Endometrial microvascular endothelial cells (primary cell): ENCODE data around the gene SPATC1L. TPM values are rescaled to one million over a fixed set of nuclear protein-coding genes. Genes with fewer than 3 reads are reported as not detected.
"Not testable (repeated sequence)": the region's sequence is repeated elsewhere in the genome, so short reads cannot be mapped to it uniquely, and the experiment has no call there.

Experiments used
- in situ Hi-C: cut with HindIII; loops from 2 replicates; pipeline ENCODE4 v1.10.0; 2017; ENCODE audit warnings: low sequenced_read_pairs, low pct_unique_long_range_greater_than_20kb; ENCODE audit errors: inconsistent ontology term
- total RNA-seq: library from RNA; depleted of rRNA; stranded (reverse); fragments of >200 nt; gene quantifications from one replicate; pipeline ENCODE4 v1.2.3, GENCODE V29; 2015; ENCODE audit errors: inconsistent ontology term

The SPATC1L gene
- total RNA-seq, 1 donor from 2014 or later = 24.8 TPM

DNA sequence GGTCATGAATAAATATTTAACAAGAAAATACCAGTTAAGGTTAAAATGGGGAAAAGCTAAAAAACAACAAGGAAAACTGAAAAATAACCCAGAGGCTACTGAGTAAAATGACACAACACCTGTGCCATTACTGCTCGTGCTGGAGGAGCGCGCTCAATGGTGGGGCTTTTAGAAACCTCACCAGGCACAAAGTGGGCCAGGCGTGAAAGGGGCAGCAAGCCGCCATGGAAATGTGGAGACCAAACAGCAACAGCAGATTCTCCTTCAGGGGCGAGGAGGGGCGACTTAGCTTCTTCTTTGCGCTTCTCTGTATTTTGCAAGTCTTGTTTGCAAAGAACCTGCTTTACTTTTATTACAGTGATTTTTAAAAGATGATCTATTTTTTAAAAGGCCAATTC, 18.9 kb upstream of the SPATC1L start:
- in situ Hi-C loops = no loop called here

DNA sequence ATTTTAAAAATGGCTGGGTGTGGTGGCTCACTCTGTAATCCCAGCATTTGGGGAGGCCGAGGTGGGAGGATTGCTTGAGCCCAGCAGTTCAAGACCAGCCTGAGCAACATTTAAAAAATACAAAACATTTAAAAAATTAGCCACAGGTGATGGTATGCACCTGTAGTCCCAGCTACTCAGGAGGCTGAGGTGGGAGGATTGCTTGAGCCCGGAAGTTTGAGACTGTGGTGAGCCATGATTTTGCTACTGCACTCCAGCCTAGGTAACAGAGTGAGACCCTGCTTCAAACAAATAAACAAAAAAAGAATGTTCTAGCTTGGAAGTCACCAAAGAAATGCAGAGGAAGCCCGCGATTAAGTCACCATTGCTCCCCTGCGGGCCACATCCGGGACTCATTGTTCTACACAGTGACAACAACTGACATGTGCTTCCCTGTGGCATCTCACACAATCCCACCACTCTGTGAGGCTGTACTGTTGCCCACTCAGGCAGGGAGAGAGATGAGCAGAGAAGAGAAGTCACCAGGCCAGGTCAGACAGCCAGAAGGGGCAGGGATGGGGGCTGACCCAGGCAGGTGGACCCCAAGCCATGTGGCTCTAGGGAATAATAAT, 18.4 kb upstream of the SPATC1L start:
- in situ Hi-C loops = no loop called here

DNA sequence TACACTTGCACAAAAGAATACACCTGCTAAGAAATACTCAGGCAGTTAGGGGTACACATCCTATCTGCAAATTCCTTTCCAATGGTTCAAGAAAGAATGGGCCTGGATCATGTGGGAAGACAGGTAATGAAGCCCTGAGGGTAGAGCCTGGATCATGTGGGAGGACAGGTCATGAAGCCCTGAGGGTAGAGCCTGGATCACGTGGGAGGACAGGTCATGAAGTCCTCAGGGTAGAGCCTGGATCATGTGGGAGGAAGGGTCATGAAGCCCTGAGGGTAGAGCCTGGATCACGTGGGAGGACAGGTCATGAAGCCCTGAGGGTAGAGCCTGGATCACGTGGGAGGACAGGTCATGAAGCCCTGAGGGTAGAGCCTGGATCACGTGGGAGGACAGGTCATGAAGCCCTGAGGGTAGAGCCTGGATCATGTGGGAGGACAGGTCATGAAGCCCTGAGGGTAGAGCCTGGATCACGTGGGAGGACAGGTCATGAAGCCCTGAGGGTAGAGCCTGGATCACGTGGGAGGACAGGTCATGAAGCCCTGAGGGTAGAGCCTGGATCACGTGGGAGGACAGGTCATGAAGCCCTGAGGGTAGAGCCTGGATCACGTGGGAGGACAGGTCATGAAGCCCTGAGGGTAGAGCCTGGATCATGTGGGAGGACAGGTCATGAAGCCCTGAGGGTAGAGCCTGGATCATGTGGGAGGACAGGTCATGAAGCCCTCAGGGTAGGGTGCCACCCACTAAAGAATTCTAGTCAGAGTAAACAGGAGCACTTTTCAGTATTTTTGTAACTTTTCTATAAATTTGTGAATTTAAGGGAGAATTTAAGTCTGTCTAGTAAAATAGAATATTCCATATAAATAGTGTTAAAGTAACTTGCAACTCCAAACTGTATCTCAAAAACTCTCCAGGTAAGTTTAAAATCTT, 16.9 kb upstream of the SPATC1L start:
- in situ Hi-C loops = not testable (repeated sequence)

DNA sequence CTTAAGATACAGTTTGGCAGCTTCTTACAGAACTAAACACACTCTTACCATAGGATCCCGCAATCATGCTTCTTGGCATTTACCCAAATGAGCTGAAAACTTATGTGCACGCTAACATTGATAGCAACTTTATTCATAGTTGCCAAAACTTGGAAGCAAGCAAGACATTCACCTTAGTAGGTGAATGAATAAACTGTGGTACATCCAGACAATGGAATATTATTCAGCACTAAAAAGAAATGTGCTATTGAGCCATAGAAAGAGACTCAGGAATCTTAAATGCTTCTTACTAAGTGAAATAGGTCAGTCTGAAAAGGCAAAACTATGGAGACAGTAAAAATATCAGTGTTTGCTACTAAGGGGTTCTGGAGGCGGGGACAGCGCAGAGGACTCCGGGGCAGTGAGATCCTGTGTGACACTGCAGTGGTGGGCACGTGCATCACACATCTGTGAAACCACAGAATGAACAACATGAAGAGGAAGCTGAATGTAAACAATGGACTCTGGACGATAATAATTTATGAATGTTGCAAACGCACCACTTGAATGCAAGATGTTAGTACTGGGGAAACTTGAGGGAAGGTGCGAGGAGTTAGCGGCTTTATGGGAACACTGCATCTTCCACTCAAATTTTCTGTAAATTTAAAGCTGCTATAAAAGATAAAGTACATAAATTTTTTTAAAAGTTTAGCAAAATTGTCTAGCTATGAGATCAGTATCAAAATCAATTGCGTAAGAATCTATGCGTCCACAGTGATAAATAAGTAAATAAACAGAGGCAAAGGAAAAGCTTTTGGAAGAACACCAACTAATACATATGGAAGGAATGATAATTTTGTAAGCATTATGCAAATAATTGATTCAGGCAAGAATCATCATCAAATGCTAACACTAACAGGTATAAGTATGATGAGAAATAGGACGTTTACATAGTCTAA, 15.4 kb upstream of the SPATC1L start:
- in situ Hi-C loops = no loop called here

DNA sequence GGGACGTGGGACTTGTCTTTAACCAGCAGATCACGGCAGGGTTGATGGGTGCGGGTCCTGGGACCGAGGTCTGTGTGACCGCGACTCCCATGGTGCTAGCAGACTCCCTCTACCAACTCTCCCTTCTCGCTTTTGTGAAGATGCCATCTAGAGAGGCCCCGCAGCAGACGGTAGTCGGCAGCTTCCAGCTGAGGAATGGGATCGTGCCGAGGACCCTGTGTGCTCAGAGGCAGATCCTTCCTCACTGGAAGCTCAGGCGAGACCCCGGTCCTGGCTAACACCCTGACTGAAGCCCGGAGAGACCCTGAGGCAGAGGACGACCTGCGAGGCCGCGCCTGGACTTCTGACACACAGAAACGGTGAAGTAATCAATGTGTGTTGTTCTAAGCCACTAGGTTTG, 12.5 kb upstream of the SPATC1L start:
- in situ Hi-C loops = no loop called here

DNA sequence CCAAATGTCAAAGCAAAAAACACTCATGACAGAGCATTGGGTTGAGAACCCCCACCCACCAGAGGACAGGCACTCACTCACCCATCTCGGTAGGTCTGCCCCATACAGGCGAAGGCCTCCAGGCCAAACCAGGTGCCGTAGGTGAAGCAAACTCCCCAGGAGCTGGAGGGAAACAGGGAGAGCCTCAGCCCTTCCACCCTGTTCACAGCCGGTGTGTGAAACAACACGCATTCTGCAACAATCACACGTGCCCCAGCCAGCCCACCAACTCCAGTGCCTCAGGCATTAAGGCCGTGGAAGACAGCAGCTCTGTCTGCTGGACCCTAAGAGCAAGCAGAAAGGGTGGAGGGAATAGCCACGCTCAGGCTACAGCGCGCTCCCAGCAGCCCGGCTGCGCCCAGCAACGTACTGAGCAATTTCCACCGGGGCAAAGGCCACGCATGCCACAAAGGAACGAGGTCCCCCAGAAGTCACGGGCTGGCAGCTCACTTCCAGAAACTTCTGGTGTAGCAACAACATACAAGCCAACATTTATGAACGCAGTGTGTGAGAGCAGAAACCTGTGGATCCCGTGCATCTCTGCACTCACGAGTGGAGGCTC, 11.4 kb upstream of the SPATC1L start:
- in situ Hi-C loops = no loop called here

DNA sequence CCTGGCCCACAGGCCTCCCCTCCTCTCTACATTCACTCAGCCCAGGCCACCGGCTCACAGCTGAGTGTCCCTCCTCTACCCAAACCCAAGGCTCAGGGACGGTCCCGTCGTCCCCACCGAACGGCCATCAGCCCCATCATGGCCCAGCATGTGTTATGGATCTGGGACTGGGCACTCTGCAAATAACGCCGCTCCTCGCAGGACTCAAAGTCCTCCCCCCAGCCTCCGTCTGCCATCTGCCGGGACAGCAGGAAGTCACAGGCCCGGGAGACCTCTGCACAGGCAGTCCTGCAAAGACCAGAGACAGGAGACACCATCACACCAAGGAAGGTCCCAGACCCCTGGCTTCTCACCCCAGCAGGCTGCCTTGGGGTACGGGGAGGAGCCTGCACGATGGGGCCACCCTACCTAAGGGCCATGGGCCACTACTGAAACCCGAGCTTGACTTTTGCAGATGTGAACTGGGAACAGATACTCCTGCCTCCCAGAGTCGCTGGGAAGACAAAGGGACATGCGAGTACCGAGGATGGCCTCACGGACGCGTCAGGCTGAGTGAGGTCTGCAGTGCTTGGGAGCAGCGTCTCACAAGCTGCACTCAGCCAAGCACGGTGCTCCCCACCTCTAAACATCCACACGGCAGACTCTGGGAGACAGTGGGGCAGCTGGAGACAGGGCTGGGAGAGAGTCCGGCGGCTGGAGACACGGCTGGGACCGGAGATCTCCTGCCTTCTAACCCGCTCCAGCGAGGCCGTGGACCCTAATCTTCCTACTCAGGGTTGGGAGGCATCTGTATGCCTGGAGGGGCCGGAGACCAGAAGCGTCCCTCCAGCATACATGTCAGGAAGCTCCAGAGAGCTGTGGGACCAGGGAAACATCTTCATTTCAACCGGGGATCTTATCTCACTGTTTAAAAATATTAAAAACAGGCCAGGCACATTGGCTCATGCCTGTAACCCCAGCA, 10.4 kb upstream of the SPATC1L start:
- in situ Hi-C loops = no loop called here

DNA sequence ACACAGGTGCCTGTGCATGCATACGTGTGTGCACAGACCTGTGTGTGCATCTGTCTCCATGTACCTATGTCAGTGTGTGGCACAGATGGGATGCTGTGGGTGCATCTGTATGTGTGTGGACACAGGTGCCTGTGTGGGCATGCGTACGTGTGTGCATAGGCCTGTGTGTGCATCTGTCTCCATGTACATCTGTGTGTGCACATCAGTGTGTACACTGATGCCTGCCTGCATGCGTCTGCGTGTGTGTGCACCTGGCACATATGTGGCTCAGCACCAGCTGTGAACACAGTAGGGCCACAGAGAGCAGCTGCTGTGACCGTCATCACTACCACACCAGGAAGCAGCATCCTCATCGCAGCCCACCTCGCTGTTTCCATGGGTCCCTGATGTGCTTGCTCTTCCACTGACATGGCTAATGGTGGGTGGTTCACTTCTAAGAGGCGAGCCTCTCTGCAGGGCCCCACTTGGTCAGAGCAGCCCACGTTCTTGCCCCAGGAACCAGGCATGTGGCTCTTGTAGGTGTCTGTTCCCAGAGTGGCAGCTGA, 9.6 kb upstream of the SPATC1L start:
- in situ Hi-C loops = no loop called here

DNA sequence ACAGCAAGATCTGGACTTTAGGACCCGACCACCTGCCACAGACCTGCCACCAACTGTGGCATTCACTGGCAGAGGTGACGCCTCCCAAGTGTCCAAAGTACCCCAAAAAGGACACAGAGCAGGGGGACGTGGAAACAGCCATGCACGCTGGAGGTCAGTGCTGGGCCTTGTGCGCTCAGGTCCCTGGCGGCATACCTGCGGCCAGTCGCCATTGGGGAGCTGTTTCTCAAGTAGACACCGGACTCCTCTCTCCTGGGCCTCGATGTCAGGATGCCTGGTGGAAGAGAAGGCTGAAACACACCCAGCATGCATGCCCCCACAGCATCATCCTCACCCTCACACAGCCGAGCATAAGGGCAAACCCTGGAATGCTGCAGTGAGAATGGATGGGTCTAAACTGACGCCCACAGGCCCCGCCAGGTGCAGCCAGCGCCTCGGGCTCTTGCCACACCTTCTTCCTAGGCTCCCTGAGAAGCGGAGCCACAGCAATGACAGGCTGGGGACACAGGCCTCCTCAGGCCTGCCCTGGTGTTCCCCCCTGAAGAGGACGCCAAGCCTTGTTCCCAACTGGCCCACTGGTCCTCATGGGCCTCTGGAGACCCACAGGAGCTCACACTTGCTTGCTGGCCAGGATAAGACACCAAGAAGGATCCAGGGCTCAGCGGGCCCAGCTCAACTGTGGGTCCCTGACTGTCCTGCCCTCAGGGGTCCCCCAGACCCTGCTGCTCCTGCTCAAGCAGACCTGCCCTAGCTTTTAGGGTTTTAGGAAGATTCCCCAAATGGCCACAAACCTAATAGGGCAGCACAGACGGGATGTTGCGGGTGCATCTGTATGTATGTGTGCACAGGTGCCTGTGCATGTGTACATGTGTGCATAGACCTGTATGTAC, 7.7 kb upstream of the SPATC1L start:
- in situ Hi-C loops = no loop called here

DNA sequence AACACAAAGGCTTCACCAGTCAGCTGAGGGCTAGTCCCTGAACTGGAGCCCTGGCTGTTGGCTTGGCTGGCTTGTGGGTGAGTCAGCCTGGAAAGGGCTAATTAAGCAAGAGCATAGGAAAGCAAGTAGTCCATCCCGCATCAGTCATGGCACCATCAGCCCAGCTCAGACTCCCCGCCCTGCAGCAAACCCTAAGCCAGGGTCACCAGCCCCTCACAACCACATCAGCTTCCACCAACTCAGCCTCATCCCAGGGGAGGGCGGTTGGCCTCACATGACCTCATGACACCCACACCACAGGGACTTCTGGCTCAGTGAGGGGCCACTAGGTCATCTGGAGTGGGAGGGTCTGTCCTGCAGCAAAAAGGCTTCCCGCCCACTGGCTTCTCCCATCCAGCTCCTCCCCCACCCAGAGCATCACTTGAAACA, 7.0 kb upstream of the SPATC1L start:
- in situ Hi-C loops = no loop called here

DNA sequence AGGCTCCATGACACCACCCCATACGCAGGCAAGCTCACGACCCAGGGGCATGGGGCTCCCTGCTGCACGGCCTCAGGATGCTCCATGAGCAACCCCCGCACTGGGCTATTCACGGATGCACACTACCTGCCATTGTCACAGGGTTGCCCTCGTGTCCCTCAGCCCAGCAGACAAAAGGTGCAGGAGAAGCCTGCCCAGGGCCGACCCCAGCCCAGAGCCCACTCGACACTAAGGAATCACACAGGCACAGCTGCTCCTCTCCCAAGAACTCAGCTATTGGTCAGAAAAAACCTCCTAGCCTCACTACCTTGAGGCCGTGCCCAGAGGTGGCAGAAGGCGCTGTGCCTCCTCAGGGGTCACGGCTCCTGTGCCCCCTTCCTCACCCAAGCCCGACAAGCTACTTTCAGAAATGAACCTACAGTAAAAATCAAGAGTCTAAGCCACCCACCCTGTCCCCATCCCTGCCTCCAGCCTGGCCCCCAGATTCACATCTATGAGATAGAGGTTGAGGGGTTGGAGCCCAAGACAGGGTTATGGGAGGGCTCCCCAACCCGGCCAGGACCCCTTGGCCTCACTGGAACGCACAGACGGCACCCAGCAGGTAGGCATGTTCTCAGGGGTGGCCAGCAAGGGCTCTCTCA, 6.4 kb upstream of the SPATC1L start:
- in situ Hi-C loops = no loop called here

DNA sequence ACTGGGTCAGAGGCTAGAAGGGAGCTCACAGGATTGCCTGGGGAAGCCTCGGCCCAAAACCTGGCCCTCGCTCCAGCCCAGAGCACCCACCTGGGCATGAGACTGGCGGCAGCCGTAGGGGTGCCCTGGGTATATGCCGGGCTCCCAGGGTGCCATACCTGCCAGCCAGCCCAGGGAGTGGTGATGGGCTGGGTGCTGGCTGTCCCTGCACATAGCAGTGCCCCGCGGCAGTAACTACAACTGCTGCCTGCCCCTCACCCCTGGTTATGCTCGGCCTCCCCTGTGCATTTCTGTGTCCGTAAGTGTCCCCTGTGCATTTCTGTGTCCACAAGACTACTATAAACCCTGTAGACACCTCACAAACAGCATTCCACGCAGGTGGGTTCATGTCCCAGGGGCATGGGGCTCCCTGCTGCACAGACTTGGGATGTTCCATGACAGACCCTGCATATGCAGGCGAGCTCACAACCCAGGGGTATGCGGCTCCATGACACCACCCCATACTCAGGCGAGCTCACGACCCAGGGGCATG, 5.8 kb upstream of the SPATC1L start:
- in situ Hi-C loops = no loop called here

DNA sequence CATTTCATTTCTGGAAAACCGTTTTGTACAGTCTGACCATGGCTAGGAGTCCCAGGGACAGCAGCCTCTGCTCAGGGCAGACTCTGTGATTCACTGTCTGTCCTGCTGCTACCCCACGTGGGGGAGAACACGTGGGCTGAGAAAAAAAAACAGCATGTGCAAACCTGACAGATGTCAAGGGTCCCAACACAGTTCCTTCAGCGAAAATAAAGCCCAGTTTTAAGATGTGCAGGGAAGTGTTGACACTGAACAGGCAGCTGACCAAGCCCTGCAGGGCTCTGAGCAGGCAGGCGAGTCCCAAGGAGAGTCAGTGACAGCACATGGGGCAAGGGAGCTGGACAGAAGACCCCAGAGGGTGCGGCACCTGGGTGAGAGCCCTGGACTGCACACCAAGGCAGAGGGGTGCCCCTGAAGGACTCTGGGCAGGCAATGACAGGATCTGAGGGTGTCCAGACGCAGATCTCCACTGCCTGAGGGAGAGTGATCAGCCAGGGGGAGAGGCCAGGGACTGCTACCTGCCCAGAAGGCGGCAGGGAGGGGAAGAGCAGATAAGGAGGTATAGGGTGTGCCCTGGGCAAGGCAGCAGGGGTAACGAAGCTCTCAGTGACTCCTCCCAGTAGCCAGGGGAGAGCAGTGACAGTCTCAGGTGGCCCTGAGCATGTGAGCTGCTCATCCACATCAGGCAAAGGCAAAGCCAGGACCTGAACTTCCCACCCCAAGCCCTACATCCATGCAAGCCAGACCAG, 5.1 kb upstream of the SPATC1L start:
- in situ Hi-C loops = no loop called here

DNA sequence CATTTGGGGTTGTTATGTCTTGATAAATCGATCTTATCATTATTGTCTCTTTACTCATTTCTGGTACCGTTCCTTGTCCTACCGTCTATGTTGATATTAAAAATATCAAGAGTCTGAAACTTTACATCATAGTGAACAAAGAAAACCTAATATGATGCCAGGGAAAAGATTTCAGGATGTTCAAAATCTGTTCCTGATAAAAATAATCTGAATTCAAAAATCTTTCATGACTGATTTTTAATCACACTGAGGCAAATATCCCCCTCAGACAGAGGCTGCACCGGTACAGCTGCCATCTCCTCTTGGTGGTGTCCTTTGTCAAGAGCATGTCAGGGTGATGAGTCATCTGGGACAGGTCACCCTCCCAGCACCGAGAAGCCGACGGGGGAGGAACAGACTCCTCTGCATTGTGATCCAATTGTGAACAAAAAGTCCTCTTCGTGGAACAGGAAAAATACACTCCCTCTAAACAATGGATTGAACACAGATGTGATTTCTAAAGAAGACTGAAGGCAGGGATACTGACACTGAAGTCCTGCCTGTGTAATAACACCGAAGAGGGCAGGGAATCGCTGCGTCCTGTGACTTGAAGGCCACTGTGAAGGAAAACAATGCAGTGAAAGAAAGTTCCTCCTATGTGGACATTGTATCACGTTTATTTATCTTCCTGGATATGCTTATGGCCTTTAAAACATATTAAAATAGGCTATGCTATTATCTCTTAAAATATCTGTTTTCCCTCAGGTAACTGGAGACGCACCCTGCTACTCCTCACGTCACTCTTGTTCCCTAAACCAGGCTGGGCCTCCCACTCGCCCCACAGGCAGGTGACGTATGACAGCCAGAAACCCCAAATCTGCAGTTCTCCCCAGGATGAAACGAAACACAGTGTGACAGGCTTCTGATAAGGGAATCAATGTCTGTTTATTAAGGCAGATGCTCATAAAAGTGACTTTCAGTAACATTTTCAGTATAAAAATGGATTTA, 4.3 kb upstream of the SPATC1L start:
- in situ Hi-C loops = no loop called here
